B cell (primary cell): ENCODE results near the gene RAPGEF5. TPM values are rescaled to one million over a fixed set of nuclear protein-coding genes. Genes with fewer than 3 reads are reported as not detected.

Experiments
- ATAC-seq: fragments of 200-7000 bp; cut with Tn5 transposase; one replicate; pipeline ENCODE4 v1.10.0; 2021; ENCODE audit warnings: low read depth, mild to moderate bottlenecking, moderate number of reproducible peaks, moderate library complexity
- CTCF ChIA-PET: fragments of 350-600 bp; sonication (Branson Sonifier 250); formaldehyde crosslinking; loops from one replicate; lab custom pipeline; 2021; ENCODE audit warnings: antibody characterized with exemption, inconsistent platforms; lab: Charles Lee
- POLR2A ChIA-PET: fragments of 350-600 bp; sonication (Branson Sonifier 250); formaldehyde crosslinking; loops from one replicate; lab custom pipeline; 2021; ENCODE audit warnings: antibody characterized with exemption; lab: Charles Lee
- DNase-seq: peaks from one replicate; pipeline ENCODE4 v3.0.0; 2013
- H2AFZ ChIP-seq: 2 replicates; pipeline ENCODE4 v1.6.1; 2012; ENCODE audit warnings: mild to moderate bottlenecking, low read depth, low read length; ENCODE audit not compliant: insufficient read depth, poor library complexity, severe bottlenecking
- H3K27ac ChIP-seq, 2 donors: 1 replicate in 1 of 2; 2 replicates in 1 of 2; pipeline ENCODE4 v1.5.1; 2012 to 2013; ENCODE audit warnings: low read length in 2 of 2, mild to moderate bottlenecking in 2 of 2, moderate library complexity in 1 of 2
- H3K27me3 ChIP-seq, 4 experiments: fragments of 200-600 bp in 1 of 4; sonication (generic) in 1 of 4; replicated peaks in 1 of 4; 1 replicate in 2 of 4; 2 replicates in 2 of 4; pipeline versions ENCODE4 v1.6.1 to v1.7.0; 2013 to 2016; ENCODE audit warnings: low read length in 3 of 4, mild to moderate bottlenecking in 2 of 4, mixed read lengths in 1 of 4, moderate library complexity in 1 of 4; ENCODE audit not compliant: insufficient read depth in 4 of 4, control insufficient read depth in 3 of 4; ENCODE audit errors: control extremely low read depth in 1 of 4
- H3K36me3 ChIP-seq, 2 experiments: replicated peaks in 1 of 2; 1 replicate in 1 of 2; 2 replicates in 1 of 2; pipeline versions ENCODE4 v1.6.1 to v1.7.1; 2013; ENCODE audit warnings: low read length in 1 of 2; ENCODE audit not compliant: insufficient read depth in 2 of 2, control insufficient read depth in 1 of 2; ENCODE audit errors: control extremely low read depth in 1 of 2, extremely low read depth in 1 of 2
- H3K4me1 ChIP-seq, 2 donors: fragments of 200-600 bp in 1 of 2; sonication (generic) in 1 of 2; 1 replicate in 1 of 2; 2 replicates in 1 of 2; pipeline versions ENCODE4 v1.5.1 to v1.6.1; 2013 to 2017; ENCODE audit warnings: low read length in 2 of 2; ENCODE audit not compliant: control insufficient read depth in 2 of 2, insufficient read depth in 2 of 2
- H3K4me2 ChIP-seq: replicated peaks from 2 replicates; pipeline ENCODE3; 2012; ENCODE audit warnings: mild to moderate bottlenecking, low read depth, low read length; ENCODE audit not compliant: poor library complexity, severe bottlenecking
- H3K4me3 ChIP-seq, 5 experiments: fragments of 200-600 bp in 1 of 5; sonication (generic) in 1 of 5; 1 replicate in 3 of 5; 2 replicates in 2 of 5; pipeline versions ENCODE4 v1.5.1 to v1.7.0; 2011 to 2016; ENCODE audit warnings: low read length in 4 of 5, mild to moderate bottlenecking in 4 of 5, low read depth in 2 of 5, control low read depth in 1 of 5, moderate library complexity in 1 of 5; ENCODE audit not compliant: insufficient read depth in 1 of 5; ENCODE audit errors: control extremely low read depth in 1 of 5, extremely low read depth in 1 of 5
- H3K79me2 ChIP-seq: fragments of 200-600 bp; sonication (generic); one replicate; pipeline ENCODE4 v1.6.0; 2016; ENCODE audit warnings: low read length; ENCODE audit not compliant: control insufficient read depth, insufficient read depth
- H3K9ac ChIP-seq: fragments of 200-600 bp; sonication (generic); 2 replicates; pipeline ENCODE4 v1.6.1; 2017; ENCODE audit warnings: mild to moderate bottlenecking, low read length, moderate library complexity
- H3K9me3 ChIP-seq, 3 donors: one replicate each; pipeline versions ENCODE4 v1.6.1 to v1.7.1; 2013; ENCODE audit warnings: low read length in 2 of 3; ENCODE audit not compliant: control insufficient read depth in 2 of 3, insufficient read depth in 1 of 3; ENCODE audit errors: control extremely low read depth in 1 of 3
- H4K20me1 ChIP-seq: 2 replicates; pipeline ENCODE4 v1.6.0; 2012; ENCODE audit warnings: mild to moderate bottlenecking, low read length; ENCODE audit not compliant: insufficient read depth, control insufficient read depth, poor library complexity, severe bottlenecking
- H3K27ac Mint-ChIP-seq: one replicate; pipeline ENCODE4 v1.8.0; 2021; ENCODE audit warnings: mixed read lengths
- H3K27me3 Mint-ChIP-seq: one replicate; pipeline ENCODE4 v1.8.0; 2021; ENCODE audit warnings: mixed read lengths
- H3K4me1 Mint-ChIP-seq: one replicate; pipeline ENCODE4 v1.8.0; 2021; ENCODE audit warnings: mixed read lengths
- H3K4me3 Mint-ChIP-seq: one replicate; pipeline ENCODE4 v1.8.0; 2021; ENCODE audit warnings: mixed read lengths
- H3K9me3 Mint-ChIP-seq: one replicate; pipeline ENCODE4 v1.8.0; 2022; ENCODE audit warnings: mixed read lengths; ENCODE audit not compliant: insufficient read depth
- EZH2 ChIP-seq: IDR thresholded peaks from 2 replicates; pipeline ENCODE4 v1.6.1; 2012; ENCODE audit warnings: borderline replicate concordance, low read depth, mild to moderate bottlenecking, moderate library complexity, low read length; ENCODE audit not compliant: insufficient read depth, poor library complexity, severe bottlenecking
- WGBS: methylation state at CpG from one replicate; pipeline ENCODE4 v1.1.5; 2013; ENCODE audit warnings: missing lambda C conversion rate; ENCODE audit not compliant: insufficient coverage; 5-methylcytosine and 5-hydroxymethylcytosine counted together
- intact Hi-C: fragments of 100-400 bp; cut with micrococcal nuclease; formaldehyde crosslinking; loops from one replicate; pipeline ENCODE4 v1.10.0; 2022
- polyA plus RNA-seq: library from polyadenylated mRNA; depleted of rRNA; stranded (reverse); fragments of >200 nt; gene quantifications from 2 replicates; pipeline ENCODE4 v1.2.3, GENCODE V29; 2012
- total RNA-seq, 2 donors: library from RNA; stranded (reverse); fragments of 120-200 nt in 1 of 2; gene quantifications; 1 replicate in 1 of 2; 2 replicates in 1 of 2; pipeline versions ENCODE4 v1.2.3 to v1.2.4, GENCODE V29; 2013 to 2022
- TF ChIP-seq, protein P1 (sequence below): fragments of 200-600 bp; IDR thresholded peaks from one replicate; pipeline ENCODE4 v1.8.0; 2022; ENCODE audit warnings: antibody characterized with exemption, mild to moderate bottlenecking

RAPGEF5 gene
- total and polyA plus RNA-seq, 2 donors (not counting 1 experiment from before 2014, with no cell fraction given): 1.5 to 37.6 TPM

DNA sequence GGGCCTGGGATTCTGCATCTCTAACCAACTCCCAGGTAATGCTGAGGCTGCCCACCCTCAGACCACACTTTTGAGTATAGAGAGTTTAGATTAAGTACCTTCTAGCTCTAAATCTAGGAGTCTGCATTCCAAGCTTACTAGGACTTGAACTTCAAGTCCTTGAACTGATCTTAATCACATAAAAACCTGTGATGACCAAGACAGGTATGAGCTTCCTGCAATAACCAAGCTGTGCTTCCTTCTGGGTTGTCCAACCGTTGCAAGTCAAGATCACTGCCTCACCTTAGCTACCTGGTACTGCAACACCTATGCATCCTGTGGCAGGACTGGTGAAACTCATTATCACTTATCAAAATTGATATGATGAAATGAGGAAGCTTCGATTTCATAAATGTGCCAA, 32.9 kb upstream of the RAPGEF5 start:
- no peak overlapping the region for H3K4me3 Mint-ChIP-seq
- no peaks in the 10 kb centered on the region for H3K4me1 ChIP-seq
- no peak overlapping the region for H2AFZ ChIP-seq
- WGBS: no CpG with 5 or more reads among the region's 2 CpGs
- no peaks in the 10 kb centered on the region for H3K79me2 ChIP-seq
- H3K9me3 ChIP-seq: peaks cover 0 to 5% (median 0%) of the 10 kb centered on the region in 3 donors
- TF ChIP-seq EZH2: no peak
- TF ChIP-seq, protein P1, sequence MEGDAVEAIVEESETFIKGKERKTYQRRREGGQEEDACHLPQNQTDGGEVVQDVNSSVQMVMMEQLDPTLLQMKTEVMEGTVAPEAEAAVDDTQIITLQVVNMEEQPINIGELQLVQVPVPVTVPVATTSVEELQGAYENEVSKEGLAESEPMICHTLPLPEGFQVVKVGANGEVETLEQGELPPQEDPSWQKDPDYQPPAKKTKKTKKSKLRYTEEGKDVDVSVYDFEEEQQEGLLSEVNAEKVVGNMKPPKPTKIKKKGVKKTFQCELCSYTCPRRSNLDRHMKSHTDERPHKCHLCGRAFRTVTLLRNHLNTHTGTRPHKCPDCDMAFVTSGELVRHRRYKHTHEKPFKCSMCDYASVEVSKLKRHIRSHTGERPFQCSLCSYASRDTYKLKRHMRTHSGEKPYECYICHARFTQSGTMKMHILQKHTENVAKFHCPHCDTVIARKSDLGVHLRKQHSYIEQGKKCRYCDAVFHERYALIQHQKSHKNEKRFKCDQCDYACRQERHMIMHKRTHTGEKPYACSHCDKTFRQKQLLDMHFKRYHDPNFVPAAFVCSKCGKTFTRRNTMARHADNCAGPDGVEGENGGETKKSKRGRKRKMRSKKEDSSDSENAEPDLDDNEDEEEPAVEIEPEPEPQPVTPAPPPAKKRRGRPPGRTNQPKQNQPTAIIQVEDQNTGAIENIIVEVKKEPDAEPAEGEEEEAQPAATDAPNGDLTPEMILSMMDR: no peak
- ChIA-PET POLR2A (no interaction called here), CTCF (no interaction called here)
- peaks cover 26% of the 10 kb centered on the region for H3K27me3 Mint-ChIP-seq
- intact Hi-C loops: no loop called here
- H3K4me3 ChIP-seq: no peak overlapping the region
- peaks cover 7% of the 10 kb centered on the region for H3K4me1 Mint-ChIP-seq
- H4K20me1 ChIP-seq: no peaks in the 10 kb centered on the region
- no peak for DNase-seq
- H3K4me2 ChIP-seq: no peak overlapping the region
- no peaks in the 10 kb centered on the region for H3K27me3 ChIP-seq
- H3K27ac Mint-ChIP-seq: no peak overlapping the region
- H3K9me3 Mint-ChIP-seq: no peaks in the 10 kb centered on the region
- H3K27ac ChIP-seq: no peak overlapping the region
- no peak for ATAC-seq
- no peak overlapping the region for H3K9ac ChIP-seq
- H3K36me3 ChIP-seq: no peaks in the 10 kb centered on the region

DNA sequence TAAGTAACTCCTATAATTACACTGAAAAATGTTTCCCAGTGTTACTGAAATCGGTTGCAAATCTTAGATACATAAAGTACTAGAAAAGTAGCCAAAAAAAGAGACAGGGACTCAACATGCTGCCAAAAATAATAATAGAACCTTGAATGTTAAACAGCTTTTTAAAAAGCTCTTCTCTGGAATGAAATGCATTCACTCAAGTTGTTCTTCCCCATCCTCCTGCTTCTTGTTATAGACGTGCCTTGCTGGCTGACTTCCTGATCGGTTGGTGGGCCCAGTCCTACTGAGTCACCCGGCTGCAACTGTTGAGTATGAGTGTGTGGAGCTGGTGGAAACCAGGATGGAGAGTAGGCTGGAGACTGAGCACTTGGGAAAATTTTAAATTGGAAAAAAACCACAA, 30.6 kb upstream of the RAPGEF5 start:
- Mint-ChIP-seq H3K4me1 (peaks cover 7% of the 10 kb centered on the region), H3K4me3 (no peak overlapping the region), H3K27me3 (peaks cover 41% of the 10 kb centered on the region), H3K27ac (no peak overlapping the region), H3K9me3 (no peaks in the 10 kb centered on the region)
- H3K27ac ChIP-seq: no peak overlapping the region
- H3K36me3 ChIP-seq: no peaks in the 10 kb centered on the region
- DNase-seq (no peak), ATAC-seq (no peak)
- H4K20me1 ChIP-seq: no peaks in the 10 kb centered on the region
- ChIA-PET CTCF (no interaction called here), POLR2A (no interaction called here)
- H3K27me3 ChIP-seq: no peaks in the 10 kb centered on the region
- no peak overlapping the region for H2AFZ ChIP-seq
- no peaks in the 10 kb centered on the region for H3K4me1 ChIP-seq
- H3K4me2 ChIP-seq: no peak overlapping the region
- no peak for TF ChIP-seq EZH2
- TF ChIP-seq, protein P1: no peak
- 86% methylated on average over 1 of the region's 4 CpGs for WGBS
- H3K9ac ChIP-seq: no peak overlapping the region
- H3K4me3 ChIP-seq: no peak overlapping the region
- no peaks in the 10 kb centered on the region for H3K79me2 ChIP-seq
- intact Hi-C loops: no loop called here
- H3K9me3 ChIP-seq: peaks cover 0 to 5% (median 0%) of the 10 kb centered on the region in 3 donors
